ENCODE results near the gene RNH1. TPM values are rescaled to one million over a fixed set of nuclear protein-coding genes. Genes with fewer than 3 reads are reported as not detected.

RNH1 gene
- total RNA-seq, 4 donors from 2014 or later: 243 to 354 (median 264) TPM

GRCh38 chr11:541433-541885 is 34.4 kb upstream of the RNH1 start:
- Histone ChIP-seq H3K9me3 (no peaks in the 10 kb centered on the region), H3K27ac (no peak overlapping the region), H3K27me3 (peaks cover 27% of the 10 kb centered on the region), H3K36me3 (no peaks in the 10 kb centered on the region), H3K4me1 (peaks cover 0 to 17% (median 13%) of the 10 kb centered on the region in 3 donors), H3K4me3 (no peak overlapping the region)
- WGBS, 2 donors (ENCODE audit: low coverage in 1 of 2): 100% methylated on average over 1 of the region's 20 CpGs; no CpG with 5 or more reads in 1 of the 2 donors
- TF ChIP-seq EP300 (IDR thresholded peaks at IDR 0.05): no peak
- no peak for ATAC-seq

- Histone ChIP-seq H3K4me1 (peaks cover 0 to 23% (median 18%) of the 10 kb centered on the region in 3 donors), H3K27ac (no peak overlapping the region), H3K9me3 (no peaks in the 10 kb centered on the region), H3K36me3 (no peaks in the 10 kb centered on the region), H3K27me3 (peaks cover 27% of the 10 kb centered on the region), H3K4me3 (no peak overlapping the region)
- WGBS, 2 donors (ENCODE audit: low coverage in 1 of 2): no CpG with 5 or more reads among the region's 23 CpGs
- TF ChIP-seq EP300 (IDR thresholded peaks at IDR 0.05): no peak
- no peak for TF ChIP-seq CTCF (IDR thresholded peaks at IDR 0.05)
- no peak for TF ChIP-seq POLR2A (IDR thresholded peaks at IDR 0.05)
- TF ChIP-seq POLR2AphosphoS5 (IDR thresholded peaks at IDR 0.05): no peak
- no peak for ATAC-seq
These were observed 33.8 kb upstream of the RNH1 start for GRCh38 chr11:540583-541432.

- Histone ChIP-seq H3K27me3 (peaks cover 27% of the 10 kb centered on the region), H3K27ac (no peak overlapping the region), H3K9me3 (no peaks in the 10 kb centered on the region), H3K4me3 (no peak overlapping the region), H3K4me1 (peaks cover 0 to 25% (median 18%) of the 10 kb centered on the region in 3 donors), H3K36me3 (no peaks in the 10 kb centered on the region)
- no peak for ATAC-seq
- TF ChIP-seq EP300 (IDR thresholded peaks at IDR 0.05) (no peak), CTCF (IDR thresholded peaks at IDR 0.05) (no peak), POLR2AphosphoS5 (IDR thresholded peaks at IDR 0.05) (no peak), POLR2A (IDR thresholded peaks at IDR 0.05) (no peak)
- 77% methylated on average over 5 of the region's 8 CpGs; no CpG with 5 or more reads in 1 of the 2 donors for WGBS, 2 donors (ENCODE audit: low coverage in 1 of 2)
These were observed 33.0 kb upstream of the RNH1 start for GRCh38 chr11:539971-540481.

- H3K4me3 ChIP-seq: no peak overlapping the region
- H3K27me3 ChIP-seq: peaks cover 27% of the 10 kb centered on the region
- TF ChIP-seq CTCF (IDR thresholded peaks at IDR 0.05) (no peak), POLR2AphosphoS5 (IDR thresholded peaks at IDR 0.05) (no peak), POLR2A (IDR thresholded peaks at IDR 0.05) (no peak), EP300 (IDR thresholded peaks at IDR 0.05) (no peak)
- H3K27ac ChIP-seq: no peak overlapping the region
- ATAC-seq: no peak
- H3K9me3 ChIP-seq: no peaks in the 10 kb centered on the region
- WGBS, 2 donors (ENCODE audit: low coverage in 1 of 2): 85 to 92% methylated on average over 5 to 9 of the region's 20 CpGs
- peaks cover 0 to 37% (median 30%) of the 10 kb centered on the region in 3 donors for H3K4me1 ChIP-seq
- peaks cover 0 to 5% of the 10 kb centered on the region in 2 donors for H3K36me3 ChIP-seq
These were observed 31.5 kb upstream of the RNH1 start for GRCh38 chr11:538431-539051.

GRCh38 chr11:537622-538430 is 30.8 kb upstream of the RNH1 start:
- Histone ChIP-seq H3K36me3 (peaks cover 0 to 12% of the 10 kb centered on the region in 2 donors), H3K4me3 (peak overlapping the region in 1 of 2 donors; percentile 87), H3K27me3 (peaks cover 27% of the 10 kb centered on the region), H3K27ac (no peak overlapping the region), H3K9me3 (no peaks in the 10 kb centered on the region), H3K4me1 (peaks cover 0 to 45% (median 30%) of the 10 kb centered on the region in 3 donors)
- TF ChIP-seq CTCF (IDR thresholded peaks at IDR 0.05) (no peak), POLR2A (IDR thresholded peaks at IDR 0.05) (no peak), POLR2AphosphoS5 (IDR thresholded peaks at IDR 0.05) (no peak), EP300 (IDR thresholded peaks at IDR 0.05) (no peak)
- WGBS, 2 donors (ENCODE audit: low coverage in 1 of 2): no CpG with 5 or more reads among the region's 19 CpGs
- ATAC-seq: no peak
